GM19397 (cell line): ENCODE measurements around the gene SLC5A4.
"Not testable (repeated sequence)": the region's sequence is repeated elsewhere in the genome, so short reads cannot be mapped to it uniquely, and the experiment has no call there.

Experiments
- ATAC-seq: cut with Tn5 transposase; IDR thresholded peaks from one replicate; pipeline ENCODE4 v1.9.1; 2021; ENCODE audit warnings: mild to moderate bottlenecking, moderate library complexity; ENCODE audit not compliant: unreplicated experiment

SLC5A4 gene

GRCh38 chr22:32255217-32255616, at the start of gene SLC5A4:
TSS of gene SLC5A4 (minus strand) at chr22:32255347. CDS start at chr22:32255329, 18 bp downstream.
- no peak for ATAC-seq

GRCh38 chr22:32293921-32294320, 38.8 kb upstream of the SLC5A4 start:
- not testable (repeated sequence) for ATAC-seq

GRCh38 chr22:32286290-32286840, 31.2 kb upstream of the SLC5A4 start:
- ATAC-seq, result no peak

GRCh38 chr22:32281072-32281471, 25.9 kb upstream of the SLC5A4 start:
- no peak for ATAC-seq

- ATAC-seq, result not testable (repeated sequence)
Observed at GRCh38 chr22:32275353-32275752, 20.2 kb upstream of the SLC5A4 start.

- no peak for ATAC-seq
Observed at GRCh38 chr22:32271389-32271788, 16.2 kb upstream of the SLC5A4 start.

- no peak for ATAC-seq
Observed at GRCh38 chr22:32270641-32271369, 15.7 kb upstream of the SLC5A4 start.

GRCh38 chr22:32269316-32269715, 14.2 kb upstream of the SLC5A4 start:
- no peak for ATAC-seq

GRCh38 chr22:32267011-32267410, 11.9 kb upstream of the SLC5A4 start:
- ATAC-seq, result no peak

- no peak for ATAC-seq
Observed at GRCh38 chr22:32265882-32266767, 11.0 kb upstream of the SLC5A4 start.

- ATAC-seq, result not testable (repeated sequence)
Observed at GRCh38 chr22:32263678-32264077, 8.5 kb upstream of the SLC5A4 start.

GRCh38 chr22:32261306-32261705, 6.2 kb upstream of the SLC5A4 start:
- no peak for ATAC-seq

- no peak for ATAC-seq
Observed at GRCh38 chr22:32258791-32259190, 3.6 kb upstream of the SLC5A4 start.

- ATAC-seq, result no peak
Observed at GRCh38 chr22:32255726-32256125, 579 bp upstream of the SLC5A4 start.

GRCh38 chr22:32249231-32249630, 5.9 kb downstream of the SLC5A4 start:
- ATAC-seq, result no peak

GRCh38 chr22:32248276-32248675, 6.9 kb downstream of the SLC5A4 start:
- no peak for ATAC-seq

GRCh38 chr22:32246166-32246565, 9.0 kb downstream of the SLC5A4 start:
- no peak for ATAC-seq

GRCh38 chr22:32245042-32245441, 10.1 kb downstream of the SLC5A4 start:
- no peak for ATAC-seq

- ATAC-seq, result no peak
Observed at GRCh38 chr22:32244547-32244946, 10.6 kb downstream of the SLC5A4 start.

GRCh38 chr22:32240461-32240860, 14.7 kb downstream of the SLC5A4 start:
- ATAC-seq, result no peak

- no peak for ATAC-seq
Observed at GRCh38 chr22:32237906-32238305, 17.2 kb downstream of the SLC5A4 start.

GRCh38 chr22:32236970-32237369, 18.2 kb downstream of the SLC5A4 start:
- ATAC-seq, result no peak
